ENCODE data around the gene SSRP1.

GRCh38 chr11:57315491-57315890, 20.2 kb downstream of the SSRP1 start:
- no peak for TF ChIP-seq CTCF (IDR thresholded peaks at IDR 0.05; ENCODE audit: poor library complexity, severe bottlenecking)
- no peak for TF ChIP-seq TAF1 (IDR thresholded peaks at IDR 0.05; ENCODE audit: low read depth)
- TF ChIP-seq REST (IDR thresholded peaks at IDR 0.05; ENCODE audit: borderline replicate concordance): no peak

Data from neural cell (in vitro differentiated cells).